Loucy (cell line): Measurements from ENCODE around the gene GRAMD2A.

ENCODE experiments used
- H2AFZ ChIP-seq: fragments of 200-600 bp; sonication (generic); 2 replicates; pipeline ENCODE4 v1.6.0; 2016; ENCODE audit warnings: antibody characterized with exemption, mild to moderate bottlenecking, low read length, moderate library complexity
- H3F3A ChIP-seq: fragments of 200-600 bp; 2 replicates; pipeline ENCODE4 v1.6.0; 2016; ENCODE audit warnings: antibody characterized with exemption, low read depth, mild to moderate bottlenecking
- H3K27me3 ChIP-seq: fragments of 200-600 bp; sonication (generic); 2 replicates; pipeline ENCODE4 v1.6.1; 2014; ENCODE audit warnings: low read length, mild to moderate bottlenecking; ENCODE audit not compliant: insufficient read depth, poor library complexity, severe bottlenecking
- H3K36me3 ChIP-seq: fragments of 200-600 bp; sonication (generic); 2 replicates; pipeline ENCODE4 v1.6.1; 2016; ENCODE audit warnings: low read length; ENCODE audit not compliant: insufficient read depth
- H3K4me1 ChIP-seq: fragments of 200-600 bp; sonication (generic); 2 replicates; pipeline ENCODE4 v1.5.1; 2014; ENCODE audit warnings: low read length, mild to moderate bottlenecking; ENCODE audit not compliant: insufficient read depth, poor library complexity, severe bottlenecking
- H3K4me2 ChIP-seq: fragments of 200-600 bp; sonication (generic); 2 replicates; pipeline ENCODE4 v1.6.0; 2014; ENCODE audit warnings: antibody characterized with exemption, low read length, low read depth, mild to moderate bottlenecking; ENCODE audit not compliant: poor library complexity, severe bottlenecking
- H3K4me3 ChIP-seq: fragments of 200-600 bp; sonication (generic); 2 replicates; pipeline ENCODE4 v1.5.1; 2014; ENCODE audit warnings: low read length, mild to moderate bottlenecking, mixed read lengths; ENCODE audit not compliant: poor library complexity, severe bottlenecking
- H3K79me2 ChIP-seq: fragments of 200-600 bp; sonication (generic); 2 replicates; pipeline ENCODE4 v1.6.1; 2014; ENCODE audit warnings: low read length; ENCODE audit not compliant: insufficient read depth
- H3K9ac ChIP-seq: fragments of 200-600 bp; sonication (generic); 2 replicates; pipeline ENCODE4 v1.6.0; 2014; ENCODE audit warnings: mild to moderate bottlenecking, low read depth, low read length, moderate library complexity; ENCODE audit not compliant: poor library complexity, severe bottlenecking
- H3K9me2 ChIP-seq: fragments of 200-600 bp; sonication (generic); replicated peaks from 2 replicates; pipeline ENCODE4 v1.6.1; 2016; ENCODE audit warnings: low read depth, low read length, mixed read lengths
- H3K9me3 ChIP-seq: fragments of 200-600 bp; sonication (generic); 2 replicates; pipeline ENCODE4 v1.6.1; 2014; ENCODE audit warnings: mild to moderate bottlenecking, antibody characterized with exemption, low read length, low read depth; ENCODE audit not compliant: insufficient read depth
- H4K20me1 ChIP-seq: fragments of 200-600 bp; sonication (generic); 2 replicates; pipeline ENCODE4 v1.6.0; 2014; ENCODE audit warnings: antibody characterized with exemption, low read length, mild to moderate bottlenecking; ENCODE audit not compliant: insufficient read depth, poor library complexity, severe bottlenecking
- CTCF ChIP-seq: fragments of 200-600 bp; sonication (generic); conservative IDR thresholded peaks from 2 replicates; pipeline ENCODE4 v1.5.1; 2014; ENCODE audit warnings: mild to moderate bottlenecking, antibody characterized with exemption, low read length
- EZH2phosphoT487 ChIP-seq: fragments of 200-600 bp; IDR thresholded peaks from 2 replicates; pipeline ENCODE4 v1.6.1; 2018; ENCODE audit warnings: antibody characterized with exemption, mild to moderate bottlenecking, moderate library complexity, borderline replicate concordance

Gene GRAMD2A

GRCh38 chr15:72203507-72203837, 5.9 kb upstream of the GRAMD2A start:
- Histone ChIP-seq H3K79me2 (peaks cover 22% of the 10 kb centered on the region; the same call in 1 of the 2 replicates), H3K4me3 (no peak overlapping the region), H3K9ac (no peak overlapping the region), H3K4me1 (peaks cover 10% of the 10 kb centered on the region), H3K9me3 (no peaks in the 10 kb centered on the region), H2AFZ (no peak overlapping the region), H4K20me1 (peaks cover 82% of the 10 kb centered on the region), H3K4me2 (no peak overlapping the region), H3F3A (no peaks in the 10 kb centered on the region; the same call in none of the 2 replicates), H3K27me3 (no peaks in the 10 kb centered on the region), H3K9me2 (no peaks in the 10 kb centered on the region), H3K36me3 (peaks cover 100% of the 10 kb centered on the region)
- TF ChIP-seq CTCF, result no peak
- TF ChIP-seq EZH2phosphoT487, result no peak

GRCh38 chr15:72202801-72203506, 5.4 kb upstream of the GRAMD2A start:
- no peaks in the 10 kb centered on the region for H3K27me3 ChIP-seq
- H3K4me1 ChIP-seq, result peaks cover 10% of the 10 kb centered on the region
- no peaks in the 10 kb centered on the region; the same call in none of the 2 replicates for H3F3A ChIP-seq
- H4K20me1 ChIP-seq, result peaks cover 77% of the 10 kb centered on the region
- H3K36me3 ChIP-seq, result peaks cover 100% of the 10 kb centered on the region
- no peaks in the 10 kb centered on the region for H3K9me3 ChIP-seq
- peaks cover 22% of the 10 kb centered on the region; the same call in 1 of the 2 replicates for H3K79me2 ChIP-seq
- H2AFZ ChIP-seq, result no peak overlapping the region
- no peaks in the 10 kb centered on the region for H3K9me2 ChIP-seq
- H3K9ac ChIP-seq, result no peak overlapping the region
- H3K4me2 ChIP-seq, result no peak overlapping the region
- TF ChIP-seq CTCF (no peak), EZH2phosphoT487 (no peak)
- H3K4me3 ChIP-seq, result no peak overlapping the region

- peaks cover 95% of the 10 kb centered on the region for H3K36me3 ChIP-seq
- H4K20me1 ChIP-seq, result peaks cover 70% of the 10 kb centered on the region
- H3K4me1 ChIP-seq, result peaks cover 10% of the 10 kb centered on the region
- no peaks in the 10 kb centered on the region for H3K9me3 ChIP-seq
- H3K9ac ChIP-seq, result no peak overlapping the region
- H2AFZ ChIP-seq, result no peak overlapping the region
- no peaks in the 10 kb centered on the region for H3K27me3 ChIP-seq
- H3K4me3 ChIP-seq, result no peak overlapping the region
- no peaks in the 10 kb centered on the region; the same call in none of the 2 replicates for H3F3A ChIP-seq
- TF ChIP-seq CTCF (no peak), EZH2phosphoT487 (no peak)
- H3K9me2 ChIP-seq, result no peaks in the 10 kb centered on the region
- no peak overlapping the region for H3K4me2 ChIP-seq
- peaks cover 17% of the 10 kb centered on the region; the same call in 1 of the 2 replicates for H3K79me2 ChIP-seq
Observed at GRCh38 chr15:72202302-72202701, 4.7 kb upstream of the GRAMD2A start.
